ENCODE measurements around the gene PNMA1. TPM values are rescaled to one million over a fixed set of nuclear protein-coding genes. Genes with fewer than 3 reads are reported as not detected.
A peak's percentile ranks its signal among the peaks of the same experiment; 100 is the strongest.

The PNMA1 gene
- total and polyA plus RNA-seq, 2 of the 13 experiments (the other 11 are each of a cell fraction or from before 2014, with no cell fraction given): 7.0 to 8.3 TPM

DNA sequence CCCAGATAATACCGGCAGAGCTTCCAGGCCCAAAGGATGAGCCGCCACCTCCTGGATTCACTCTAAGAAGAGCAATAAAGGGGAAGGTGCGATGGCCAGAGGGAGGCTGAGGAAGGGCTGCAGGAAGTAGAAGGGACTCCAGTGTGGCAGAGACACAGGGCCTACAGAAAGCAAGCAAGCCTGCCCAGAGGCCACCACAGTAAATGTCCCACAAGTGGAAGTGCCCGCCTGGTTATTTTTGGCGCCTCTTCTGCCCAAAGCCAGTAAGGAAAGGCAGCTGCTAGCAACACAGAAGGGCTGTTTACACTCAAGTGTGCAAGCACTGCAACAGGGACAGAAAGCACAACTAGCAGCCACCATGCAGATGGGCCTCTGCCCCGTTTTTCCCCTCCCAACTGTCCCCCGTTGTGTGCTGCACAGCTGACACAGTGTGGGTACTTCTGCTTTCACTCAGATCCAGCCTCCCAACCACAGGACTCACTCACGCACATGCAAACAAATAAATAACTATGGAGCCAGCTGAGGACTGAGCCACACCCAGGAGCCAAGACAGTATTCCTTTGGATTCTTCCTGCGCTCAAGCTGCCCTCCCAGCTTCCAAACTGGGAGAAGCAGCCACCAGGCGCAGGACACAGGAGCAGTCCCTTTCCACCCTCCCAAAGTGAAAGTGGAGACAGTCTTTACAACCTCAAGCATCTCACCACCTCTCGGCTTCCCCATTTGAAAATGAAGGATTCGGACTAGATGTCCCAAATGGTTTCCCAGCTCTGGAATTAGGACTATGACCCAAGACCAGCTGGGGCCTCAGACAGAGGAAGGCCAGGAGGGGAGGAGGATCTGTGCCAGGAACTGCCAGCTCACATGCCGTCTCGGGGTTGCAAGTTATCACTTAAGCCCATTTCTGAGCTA lies 40.0 kb upstream of the PNMA1 start (continued):
- TF ChIP-seq, protein P1, sequence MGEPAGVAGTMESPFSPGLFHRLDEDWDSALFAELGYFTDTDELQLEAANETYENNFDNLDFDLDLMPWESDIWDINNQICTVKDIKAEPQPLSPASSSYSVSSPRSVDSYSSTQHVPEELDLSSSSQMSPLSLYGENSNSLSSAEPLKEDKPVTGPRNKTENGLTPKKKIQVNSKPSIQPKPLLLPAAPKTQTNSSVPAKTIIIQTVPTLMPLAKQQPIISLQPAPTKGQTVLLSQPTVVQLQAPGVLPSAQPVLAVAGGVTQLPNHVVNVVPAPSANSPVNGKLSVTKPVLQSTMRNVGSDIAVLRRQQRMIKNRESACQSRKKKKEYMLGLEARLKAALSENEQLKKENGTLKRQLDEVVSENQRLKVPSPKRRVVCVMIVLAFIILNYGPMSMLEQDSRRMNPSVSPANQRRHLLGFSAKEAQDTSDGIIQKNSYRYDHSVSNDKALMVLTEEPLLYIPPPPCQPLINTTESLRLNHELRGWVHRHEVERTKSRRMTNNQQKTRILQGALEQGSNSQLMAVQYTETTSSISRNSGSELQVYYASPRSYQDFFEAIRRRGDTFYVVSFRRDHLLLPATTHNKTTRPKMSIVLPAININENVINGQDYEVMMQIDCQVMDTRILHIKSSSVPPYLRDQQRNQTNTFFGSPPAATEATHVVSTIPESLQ (CRISPR knock-in tag; conservative IDR thresholded peaks at IDR 0.05): no peak
- TF ChIP-seq, protein P2, sequence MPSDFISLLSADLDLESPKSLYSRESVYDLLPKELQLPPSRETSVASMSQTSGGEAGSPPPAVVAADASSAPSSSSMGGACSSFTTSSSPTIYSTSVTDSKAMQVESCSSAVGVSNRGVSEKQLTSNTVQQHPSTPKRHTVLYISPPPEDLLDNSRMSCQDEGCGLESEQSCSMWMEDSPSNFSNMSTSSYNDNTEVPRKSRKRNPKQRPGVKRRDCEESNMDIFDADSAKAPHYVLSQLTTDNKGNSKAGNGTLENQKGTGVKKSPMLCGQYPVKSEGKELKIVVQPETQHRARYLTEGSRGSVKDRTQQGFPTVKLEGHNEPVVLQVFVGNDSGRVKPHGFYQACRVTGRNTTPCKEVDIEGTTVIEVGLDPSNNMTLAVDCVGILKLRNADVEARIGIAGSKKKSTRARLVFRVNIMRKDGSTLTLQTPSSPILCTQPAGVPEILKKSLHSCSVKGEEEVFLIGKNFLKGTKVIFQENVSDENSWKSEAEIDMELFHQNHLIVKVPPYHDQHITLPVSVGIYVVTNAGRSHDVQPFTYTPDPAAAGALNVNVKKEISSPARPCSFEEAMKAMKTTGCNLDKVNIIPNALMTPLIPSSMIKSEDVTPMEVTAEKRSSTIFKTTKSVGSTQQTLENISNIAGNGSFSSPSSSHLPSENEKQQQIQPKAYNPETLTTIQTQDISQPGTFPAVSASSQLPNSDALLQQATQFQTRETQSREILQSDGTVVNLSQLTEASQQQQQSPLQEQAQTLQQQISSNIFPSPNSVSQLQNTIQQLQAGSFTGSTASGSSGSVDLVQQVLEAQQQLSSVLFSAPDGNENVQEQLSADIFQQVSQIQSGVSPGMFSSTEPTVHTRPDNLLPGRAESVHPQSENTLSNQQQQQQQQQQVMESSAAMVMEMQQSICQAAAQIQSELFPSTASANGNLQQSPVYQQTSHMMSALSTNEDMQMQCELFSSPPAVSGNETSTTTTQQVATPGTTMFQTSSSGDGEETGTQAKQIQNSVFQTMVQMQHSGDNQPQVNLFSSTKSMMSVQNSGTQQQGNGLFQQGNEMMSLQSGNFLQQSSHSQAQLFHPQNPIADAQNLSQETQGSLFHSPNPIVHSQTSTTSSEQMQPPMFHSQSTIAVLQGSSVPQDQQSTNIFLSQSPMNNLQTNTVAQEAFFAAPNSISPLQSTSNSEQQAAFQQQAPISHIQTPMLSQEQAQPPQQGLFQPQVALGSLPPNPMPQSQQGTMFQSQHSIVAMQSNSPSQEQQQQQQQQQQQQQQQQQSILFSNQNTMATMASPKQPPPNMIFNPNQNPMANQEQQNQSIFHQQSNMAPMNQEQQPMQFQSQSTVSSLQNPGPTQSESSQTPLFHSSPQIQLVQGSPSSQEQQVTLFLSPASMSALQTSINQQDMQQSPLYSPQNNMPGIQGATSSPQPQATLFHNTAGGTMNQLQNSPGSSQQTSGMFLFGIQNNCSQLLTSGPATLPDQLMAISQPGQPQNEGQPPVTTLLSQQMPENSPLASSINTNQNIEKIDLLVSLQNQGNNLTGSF (CRISPR knock-in tag; IDR thresholded peaks at IDR 0.05): no peak
- TF ChIP-seq CBX1 (IDR thresholded peaks at IDR 0.05; ENCODE audit: low read depth) (no peak), ZNF780A (CRISPR knock-in tag; IDR thresholded peaks at IDR 0.05) (no peak), ZFAT (CRISPR knock-in tag; conservative IDR thresholded peaks at IDR 0.05) (no peak), PCBP2 (optimal IDR thresholded peaks at IDR 0.05; ENCODE audit: low read depth, low read length, poor library complexity, severe bottlenecking) (no peak), HMG20B (CRISPR knock-in tag; conservative IDR thresholded peaks at IDR 0.05) (no peak), ISL2 (CRISPR knock-in tag; IDR thresholded peaks at IDR 0.05) (no peak), NFKB2 (CRISPR knock-in tag; IDR thresholded peaks at IDR 0.05; ENCODE audit: borderline replicate concordance) (no peak), TGIF2 (CRISPR knock-in tag; IDR thresholded peaks at IDR 0.05) (0 out of 2 replicates have a peak, but pooled peaks have one; percentile 48), ZNF30 (CRISPR knock-in tag; IDR thresholded peaks at IDR 0.05) (no peak), XRCC5 (optimal IDR thresholded peaks at IDR 0.05; ENCODE audit: low read length) (no peak), ZMYM4 (CRISPR knock-in tag; IDR thresholded peaks at IDR 0.05) (no peak; the same call in 1 of the 2 replicates), ZC3H13 (CRISPR knock-in tag; IDR thresholded peaks at IDR 0.05) (no peak), ZNF562 (CRISPR knock-in tag; IDR thresholded peaks at IDR 0.05; ENCODE audit: borderline replicate concordance) (no peak), WIZ (CRISPR knock-in tag; IDR thresholded peaks at IDR 0.05) (no peak)
- TF ChIP-seq, protein P3, sequence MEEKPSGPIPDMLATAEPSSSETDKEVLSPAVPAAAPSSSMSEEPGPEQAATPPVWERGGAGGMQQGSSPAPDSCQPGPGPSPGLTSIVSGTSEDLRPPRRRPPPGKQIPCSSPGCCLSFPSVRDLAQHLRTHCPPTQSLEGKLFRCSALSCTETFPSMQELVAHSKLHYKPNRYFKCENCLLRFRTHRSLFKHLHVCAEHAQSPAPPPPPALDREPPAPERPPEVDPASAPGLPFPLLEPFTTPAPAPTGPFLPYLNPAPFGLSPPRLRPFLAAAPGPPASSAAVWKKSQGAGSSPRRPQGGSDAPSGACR (CRISPR knock-in tag; IDR thresholded peaks at IDR 0.05): no peak
- TF ChIP-seq, protein P4, sequence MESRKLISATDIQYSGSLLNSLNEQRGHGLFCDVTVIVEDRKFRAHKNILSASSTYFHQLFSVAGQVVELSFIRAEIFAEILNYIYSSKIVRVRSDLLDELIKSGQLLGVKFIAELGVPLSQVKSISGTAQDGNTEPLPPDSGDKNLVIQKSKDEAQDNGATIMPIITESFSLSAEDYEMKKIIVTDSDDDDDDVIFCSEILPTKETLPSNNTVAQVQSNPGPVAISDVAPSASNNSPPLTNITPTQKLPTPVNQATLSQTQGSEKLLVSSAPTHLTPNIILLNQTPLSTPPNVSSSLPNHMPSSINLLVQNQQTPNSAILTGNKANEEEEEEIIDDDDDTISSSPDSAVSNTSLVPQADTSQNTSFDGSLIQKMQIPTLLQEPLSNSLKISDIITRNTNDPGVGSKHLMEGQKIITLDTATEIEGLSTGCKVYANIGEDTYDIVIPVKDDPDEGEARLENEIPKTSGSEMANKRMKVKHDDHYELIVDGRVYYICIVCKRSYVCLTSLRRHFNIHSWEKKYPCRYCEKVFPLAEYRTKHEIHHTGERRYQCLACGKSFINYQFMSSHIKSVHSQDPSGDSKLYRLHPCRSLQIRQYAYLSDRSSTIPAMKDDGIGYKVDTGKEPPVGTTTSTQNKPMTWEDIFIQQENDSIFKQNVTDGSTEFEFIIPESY (CRISPR knock-in tag; IDR thresholded peaks at IDR 0.05): no peak
- TF ChIP-seq, protein P5, sequence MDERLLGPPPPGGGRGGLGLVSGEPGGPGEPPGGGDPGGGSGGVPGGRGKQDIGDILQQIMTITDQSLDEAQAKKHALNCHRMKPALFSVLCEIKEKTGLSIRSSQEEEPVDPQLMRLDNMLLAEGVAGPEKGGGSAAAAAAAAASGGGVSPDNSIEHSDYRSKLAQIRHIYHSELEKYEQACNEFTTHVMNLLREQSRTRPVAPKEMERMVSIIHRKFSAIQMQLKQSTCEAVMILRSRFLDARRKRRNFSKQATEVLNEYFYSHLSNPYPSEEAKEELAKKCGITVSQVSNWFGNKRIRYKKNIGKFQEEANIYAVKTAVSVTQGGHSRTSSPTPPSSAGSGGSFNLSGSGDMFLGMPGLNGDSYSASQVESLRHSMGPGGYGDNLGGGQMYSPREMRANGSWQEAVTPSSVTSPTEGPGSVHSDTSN (CRISPR knock-in tag; IDR thresholded peaks at IDR 0.05): no peak

Measured in HepG2 (cell line).